PFSK-1 (cell line): ENCODE results near the gene CAMKMT.

ENCODE experiments used
- POLR2AphosphoS5 ChIP-seq: IDR thresholded peaks from 2 replicates; pipeline ENCODE4 v1.6.1; 2012; ENCODE audit warnings: low read depth, mild to moderate bottlenecking, control low read depth, low read length, moderate library complexity
- SIN3A ChIP-seq: IDR thresholded peaks from 2 replicates; pipeline ENCODE4 v1.6.1; 2012; ENCODE audit warnings: mild to moderate bottlenecking, low read length, moderate library complexity, borderline replicate concordance; ENCODE audit not compliant: insufficient read depth

- TF ChIP-seq SIN3A (no peak), POLR2AphosphoS5 (no peak)
These were observed 445.7 kb downstream of the CAMKMT start for GRCh38 chr2:44807201-44808025.
